UCSD-AML1 (cell line): ENCODE results near the gene CUX1.
"Not testable (repeated sequence)": the region's sequence is repeated elsewhere in the genome, so short reads cannot be mapped to it uniquely, and the experiment has no call there.

Experiments
- DNase-seq: peaks from one replicate; lab custom pipeline; 2025; ENCODE audit not compliant: unreplicated experiment; lab: John Stamatoyannopoulos, UW

Gene CUX1

DNA sequence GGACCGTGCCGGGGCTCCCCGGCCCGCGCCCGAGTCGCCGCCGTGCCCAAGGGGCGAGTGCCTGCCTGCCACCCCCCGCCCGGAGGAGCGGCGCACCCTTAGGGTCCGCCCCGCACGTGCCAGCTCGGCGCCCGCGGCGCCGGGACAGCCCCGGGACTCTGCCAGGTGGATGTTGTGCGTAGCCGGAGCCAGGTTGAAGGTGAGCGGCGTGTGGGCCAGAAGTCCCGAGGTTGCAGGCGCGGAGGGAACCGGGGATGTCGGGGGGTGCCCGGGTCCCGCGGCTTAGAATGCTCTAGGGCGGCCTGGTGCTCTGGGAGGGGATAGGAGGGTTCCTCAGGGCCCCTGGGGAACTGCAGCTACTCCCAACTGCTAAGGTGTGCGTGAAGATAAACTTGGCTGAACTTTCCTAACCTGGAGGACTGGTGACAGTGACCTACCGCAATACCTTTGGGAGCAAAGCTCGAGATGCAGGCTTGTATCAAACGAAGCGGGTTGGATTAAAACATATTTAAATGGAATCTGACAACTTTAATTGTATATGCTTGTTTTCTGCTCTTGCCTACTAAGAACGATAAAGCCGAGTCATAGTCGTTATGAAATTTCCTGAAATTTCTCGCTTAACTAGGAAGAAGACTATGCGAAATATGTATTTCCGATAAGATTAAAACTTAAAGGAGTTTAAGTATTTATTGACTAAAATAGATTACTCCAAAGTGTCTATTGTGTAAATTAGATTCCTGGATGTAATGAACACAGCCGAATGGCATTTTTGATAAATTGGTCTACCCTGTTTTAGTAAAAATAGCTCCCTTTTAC is at the start of gene CUX1:
Gene CUX1, plus strand, starts transcription at position 156 of the 816 bp plus-strand sequence. Its CDS starts 14 bp downstream, at position 170.
- DNase-seq = no peak

DNA sequence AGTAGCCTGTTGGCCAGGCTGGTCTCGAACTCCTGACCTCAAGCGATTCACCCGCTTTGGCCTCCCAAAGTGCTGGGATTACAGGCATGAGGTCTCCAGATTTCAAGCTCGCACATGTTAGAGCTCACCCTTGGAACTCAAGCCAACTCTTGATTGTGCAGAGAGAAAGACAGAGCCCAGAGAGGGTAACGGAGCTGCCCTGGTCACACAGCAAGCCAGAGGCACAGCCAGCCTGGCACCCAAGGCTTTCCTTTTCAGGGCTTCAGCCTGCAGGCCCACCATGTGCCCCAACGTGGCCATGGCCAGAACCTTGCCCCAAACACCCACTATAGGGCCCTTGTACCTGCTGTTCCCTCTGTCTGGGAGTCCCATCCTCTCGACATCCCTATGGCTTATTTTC is 49.1 kb upstream of the CUX1 start:
- DNase-seq = no peak

GRCh38 chr7:101770466-101770865 is 47.0 kb upstream of the CUX1 start:
- no peak for DNase-seq

DNA sequence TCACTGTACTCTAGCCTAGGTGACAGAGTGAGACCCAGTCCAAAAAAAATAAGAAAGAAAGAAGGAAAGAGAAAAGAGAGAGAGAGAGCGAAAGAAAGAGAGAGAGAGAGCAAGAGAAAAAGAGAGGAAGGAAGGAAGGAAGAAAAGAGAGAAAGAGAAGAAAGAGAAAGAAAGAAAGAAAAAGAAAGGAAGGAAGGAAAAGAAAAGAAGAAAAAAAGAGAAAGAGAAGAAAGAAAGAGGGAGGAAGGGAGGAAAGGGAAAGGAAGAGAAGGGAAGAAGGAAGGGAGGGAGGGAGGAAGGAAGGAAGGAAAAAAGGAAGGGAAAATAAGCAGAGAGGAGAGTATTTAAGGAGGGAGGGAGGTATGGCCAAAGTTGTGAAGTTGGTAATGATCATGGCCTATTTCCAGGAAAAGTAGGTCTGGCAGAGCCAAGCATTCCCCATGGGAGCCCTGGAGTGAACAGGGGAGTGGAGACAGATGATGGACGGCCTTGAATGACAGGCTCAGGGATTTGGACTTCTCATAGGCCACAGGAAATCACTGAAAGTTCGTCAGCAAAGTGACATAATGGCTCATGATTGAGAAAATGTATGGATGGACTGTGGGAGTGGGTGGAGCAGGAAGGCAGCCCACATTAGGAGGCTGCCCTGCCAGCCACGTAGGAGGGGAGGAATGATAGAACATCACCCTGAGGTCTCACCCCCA is 44.8 kb upstream of the CUX1 start:
- no peak for DNase-seq

DNA sequence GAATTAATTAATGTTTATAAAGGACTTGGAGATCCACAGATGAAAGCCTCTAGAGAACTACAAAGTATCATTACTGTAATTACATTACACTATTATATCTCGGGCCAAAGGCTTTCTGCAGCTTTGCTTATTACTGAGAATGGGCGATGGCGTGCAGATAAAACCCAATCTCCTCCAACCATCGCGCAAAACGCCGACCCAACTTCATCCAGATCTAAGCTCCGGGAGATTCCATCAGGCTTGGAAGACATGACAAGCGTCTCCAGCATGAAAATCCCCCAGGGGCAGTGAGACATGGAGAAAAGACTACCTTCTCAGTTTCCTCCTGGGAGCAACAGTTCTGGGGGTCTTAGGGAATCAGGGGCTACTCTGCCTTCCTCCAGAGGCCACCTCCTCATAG is 42.2 kb upstream of the CUX1 start:
- no peak for DNase-seq

DNA sequence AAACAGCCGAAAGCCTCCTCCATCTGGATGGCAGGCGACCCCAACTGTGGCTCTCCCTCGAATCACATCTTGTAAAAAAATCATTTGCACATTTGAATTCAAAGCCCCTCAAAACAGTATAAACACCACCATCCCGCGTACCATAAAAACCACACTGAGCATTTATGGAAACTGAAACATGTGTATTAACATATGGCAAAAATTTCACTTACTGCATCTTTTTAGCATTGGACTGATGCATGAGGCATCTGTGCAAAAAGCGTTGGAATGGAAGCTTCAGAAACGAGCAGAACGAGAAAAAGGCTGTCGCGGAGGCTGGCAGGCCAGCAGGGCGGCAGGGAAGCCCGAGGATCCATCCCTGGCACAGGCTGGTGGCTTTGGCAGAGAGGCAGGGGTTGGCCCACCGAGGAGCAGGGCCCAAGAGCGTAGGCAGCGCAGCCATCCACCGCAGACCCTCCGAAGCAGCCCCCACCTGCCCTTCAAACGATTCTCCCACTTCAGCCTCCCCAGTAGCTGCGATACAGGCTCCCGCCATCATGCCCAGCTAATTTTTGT is 39.3 kb upstream of the CUX1 start:
- DNase-seq = no peak

DNA sequence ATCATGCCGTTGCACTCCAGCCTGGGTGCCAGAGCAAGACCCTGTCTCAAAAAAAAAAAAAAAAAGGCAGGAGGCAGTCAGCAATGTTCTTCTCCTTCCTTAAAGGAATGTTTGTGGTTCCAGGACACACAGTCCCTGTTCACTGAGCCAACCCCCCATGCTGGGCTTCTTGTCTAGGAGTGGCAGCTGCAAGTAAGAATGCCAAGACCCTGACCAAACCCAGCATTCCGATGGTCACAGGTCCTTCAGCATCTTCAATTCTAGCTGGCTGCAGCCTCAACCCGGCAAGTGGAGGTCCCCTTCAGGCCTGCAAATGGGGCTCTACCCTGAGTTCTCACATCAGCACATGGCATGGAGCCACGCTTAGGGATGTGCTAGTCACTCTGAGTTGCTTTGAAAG is 38.2 kb upstream of the CUX1 start:
- no peak for DNase-seq

GRCh38 chr7:101780281-101780680 is 37.1 kb upstream of the CUX1 start:
- no peak for DNase-seq

DNA sequence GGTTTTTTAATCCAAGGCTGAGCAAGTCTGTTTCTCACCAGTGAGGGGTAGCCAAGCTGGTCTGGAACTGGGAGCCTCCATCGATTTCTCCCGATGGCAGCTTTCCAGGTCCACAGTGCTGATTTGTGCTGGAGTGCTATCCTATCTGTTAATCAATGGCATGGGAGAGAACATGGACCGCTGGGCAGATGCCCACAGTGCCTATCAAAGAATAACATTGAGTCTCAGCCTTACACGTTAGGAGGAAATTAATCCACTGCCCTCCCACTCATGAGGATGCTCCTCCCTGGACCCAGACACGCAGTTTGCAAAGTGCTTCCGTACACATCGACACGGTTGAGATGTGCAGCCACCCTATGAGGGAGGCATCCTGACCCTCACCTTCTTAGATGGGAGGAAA is 36.0 kb upstream of the CUX1 start:
- no peak for DNase-seq

DNA sequence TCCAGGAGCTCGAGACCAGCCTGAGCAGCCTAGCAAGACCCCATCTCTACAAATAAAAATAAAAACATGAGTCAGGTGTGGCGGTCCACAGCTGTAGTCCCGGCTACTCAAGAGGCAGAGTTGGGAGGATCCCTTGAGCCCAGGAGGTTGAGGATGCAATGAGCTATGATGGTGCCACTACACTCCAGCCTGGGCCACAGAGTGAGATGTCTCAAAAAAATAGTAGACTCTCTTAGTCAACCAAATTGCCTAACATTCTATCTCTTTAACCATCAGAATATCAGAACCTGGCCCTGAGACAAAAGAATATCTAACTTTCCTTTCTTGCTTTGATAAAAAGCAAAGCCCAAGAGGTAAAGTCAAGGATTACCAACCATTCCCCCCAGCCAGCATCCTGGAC is 35.0 kb upstream of the CUX1 start:
- DNase-seq = no peak

DNA sequence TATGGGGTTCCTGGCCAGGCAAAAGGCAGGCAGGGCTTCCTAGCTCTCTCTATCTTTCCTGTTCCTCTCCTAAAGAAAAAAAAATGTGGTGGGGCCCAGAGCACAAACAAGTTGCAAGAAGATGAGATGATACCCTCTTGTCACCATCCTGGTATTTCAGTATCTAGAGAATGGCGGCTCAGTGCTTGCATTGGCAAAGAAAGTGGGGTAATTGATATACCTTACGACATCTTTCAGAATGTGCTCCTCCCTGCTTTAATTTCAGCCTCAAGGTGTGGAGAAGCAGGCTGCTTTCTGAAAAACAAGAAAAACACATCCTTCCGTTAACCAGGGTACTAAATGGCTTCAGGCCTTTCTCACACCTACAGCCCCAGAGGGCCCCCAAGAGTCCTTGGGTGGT is 34.5 kb upstream of the CUX1 start:
- no peak for DNase-seq

- no peak for DNase-seq
Measured at GRCh38 chr7:101783381-101784181, 33.8 kb upstream of the CUX1 start.

GRCh38 chr7:101784292-101785127 is 32.9 kb upstream of the CUX1 start:
- peak; percentile 43 for DNase-seq

GRCh38 chr7:101787864-101788263 is 29.6 kb upstream of the CUX1 start:
- no peak for DNase-seq

DNA sequence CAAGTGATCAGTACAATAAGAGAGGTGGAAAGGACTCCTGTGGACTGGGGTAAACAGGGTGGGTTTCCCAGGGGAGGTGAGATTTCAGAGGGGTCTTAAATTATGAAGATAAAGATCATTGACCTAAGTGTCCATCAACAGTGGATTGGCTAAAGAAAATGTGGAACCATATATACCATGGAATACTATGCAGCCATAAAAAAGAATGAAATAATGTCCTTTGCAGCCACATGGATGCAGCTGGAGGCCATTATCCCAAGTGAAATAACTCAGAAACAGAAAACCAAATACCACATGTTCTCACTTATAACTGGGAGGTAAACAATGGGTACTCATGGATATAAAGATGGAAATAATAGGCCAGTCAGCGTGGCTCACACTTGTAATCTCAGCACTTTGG is 28.9 kb upstream of the CUX1 start:
- DNase-seq = no peak

GRCh38 chr7:101790566-101791293 is 26.7 kb upstream of the CUX1 start:
- no peak for DNase-seq

- DNase-seq = no peak
Measured at GRCh38 chr7:101792051-101792681, 25.3 kb upstream of the CUX1 start.

DNA sequence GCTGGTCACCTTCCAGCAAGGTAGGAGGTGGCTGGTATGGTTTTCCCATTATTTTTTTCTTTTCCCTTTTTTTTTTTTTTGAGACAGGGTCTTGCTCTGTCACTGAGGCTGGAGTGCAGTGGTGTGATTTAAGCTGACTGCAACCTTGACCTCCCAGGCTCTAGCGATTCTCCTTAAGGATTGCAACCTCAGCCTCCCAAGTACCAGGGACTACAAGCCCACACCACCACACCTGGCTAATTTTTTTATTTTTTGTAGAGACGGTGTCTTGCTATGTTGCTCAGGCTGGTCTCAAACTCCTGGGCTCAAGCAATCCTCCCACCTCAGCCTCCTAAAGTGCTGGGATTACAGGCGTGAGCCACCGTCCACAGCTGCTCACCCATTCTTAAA is 24.7 kb upstream of the CUX1 start:
- DNase-seq = not testable (repeated sequence)

- DNase-seq = no peak
Measured at GRCh38 chr7:101795461-101795860, 22.0 kb upstream of the CUX1 start.
